ENCODE data around the gene BEX2. TPM values are rescaled to one million over a fixed set of nuclear protein-coding genes. Genes with fewer than 3 reads are reported as not detected.
"Not testable (repeated sequence)": the region's sequence is repeated elsewhere in the genome, so short reads cannot be mapped to it uniquely, and the experiment has no call there.

BEX2 gene
- total RNA-seq, 1 donor from 2014 or later = 50.4 TPM

GRCh38 chrX:103330681-103331288 lies 20.0 kb upstream of the BEX2 start:
- Mint-ChIP-seq H3K9me3 (ENCODE audit: unreplicated experiment) (no peaks in the 10 kb centered on the region), H3K4me1 (ENCODE audit: unreplicated experiment) (peaks cover 17% of the 10 kb centered on the region), H3K36me3 (ENCODE audit: low read depth, unreplicated experiment) (no peaks in the 10 kb centered on the region), H3K27me3 (ENCODE audit: unreplicated experiment) (no peaks in the 10 kb centered on the region), H3K27ac (ENCODE audit: unreplicated experiment) (peak overlapping the region; percentile 93), H3K4me3 (ENCODE audit: unreplicated experiment) (peak overlapping the region; percentile 88)
- peak; percentile 28 for DNase-seq (ENCODE audit: low spot score)
- TF ChIP-seq CTCF (IDR thresholded peaks at IDR 0.05; ENCODE audit: unreplicated experiment) = no peak

- Mint-ChIP-seq H3K9me3 (ENCODE audit: unreplicated experiment) (no peaks in the 10 kb centered on the region), H3K4me1 (ENCODE audit: unreplicated experiment) (peaks cover 17% of the 10 kb centered on the region), H3K4me3 (ENCODE audit: unreplicated experiment) (peak within 1 kb of the TSS; percentile 88), H3K27me3 (ENCODE audit: unreplicated experiment) (no peaks in the 10 kb centered on the region), H3K27ac (ENCODE audit: unreplicated experiment) (peak within 1 kb of the TSS; percentile 93), H3K36me3 (ENCODE audit: low read depth, unreplicated experiment) (no peaks in the 10 kb centered on the region)
- DNase-seq (ENCODE audit: low spot score) = no peak
- no peak for TF ChIP-seq CTCF (IDR thresholded peaks at IDR 0.05; ENCODE audit: unreplicated experiment)
Measured at GRCh38 chrX:103329991-103330390, 19.2 kb upstream of the BEX2 start, which contains the start of gene TCEAL7. TSS of gene TCEAL7 (plus strand) at chrX:103330239. CDS start at chrX:103331404, 1,165 bp downstream.

GRCh38 chrX:103311399-103311780 lies 600 bp upstream of the BEX2 start:
- Mint-ChIP-seq H3K4me1 (ENCODE audit: unreplicated experiment) (peaks cover 3% of the 10 kb centered on the region), H3K9me3 (ENCODE audit: unreplicated experiment) (no peaks in the 10 kb centered on the region), H3K4me3 (ENCODE audit: unreplicated experiment) (peak overlapping the region; percentile 92), H3K36me3 (ENCODE audit: low read depth, unreplicated experiment) (no peaks in the 10 kb centered on the region), H3K27ac (ENCODE audit: unreplicated experiment) (no peak overlapping the region), H3K27me3 (ENCODE audit: unreplicated experiment) (peaks cover 2% of the 10 kb centered on the region)
- DNase-seq (ENCODE audit: low spot score) = no peak
- no peak for TF ChIP-seq CTCF (IDR thresholded peaks at IDR 0.05; ENCODE audit: unreplicated experiment)

- H3K4me3 Mint-ChIP-seq (ENCODE audit: unreplicated experiment) = peak overlapping the region; percentile 83
- H3K27me3 Mint-ChIP-seq (ENCODE audit: unreplicated experiment) = peaks cover 2% of the 10 kb centered on the region
- peak overlapping the region; percentile 67 for H3K27ac Mint-ChIP-seq (ENCODE audit: unreplicated experiment)
- no peak for DNase-seq (ENCODE audit: low spot score)
- H3K36me3 Mint-ChIP-seq (ENCODE audit: low read depth, unreplicated experiment) = no peaks in the 10 kb centered on the region
- no peak for TF ChIP-seq CTCF (IDR thresholded peaks at IDR 0.05; ENCODE audit: unreplicated experiment)
- H3K9me3 Mint-ChIP-seq (ENCODE audit: unreplicated experiment) = no peaks in the 10 kb centered on the region
- H3K4me1 Mint-ChIP-seq (ENCODE audit: unreplicated experiment) = peaks cover 3% of the 10 kb centered on the region
Measured at GRCh38 chrX:103309860-103310554, 783 bp downstream of the BEX2 start.

GRCh38 chrX:103305666-103306065 lies 5.1 kb downstream of the BEX2 start:
- not testable (repeated sequence) for H3K36me3 Mint-ChIP-seq (ENCODE audit: low read depth, unreplicated experiment); H3K4me3 Mint-ChIP-seq (ENCODE audit: unreplicated experiment)

More at GRCh38 chrX:103305666-103306065, 5.1 kb downstream of the BEX2 start:
- DNase-seq (ENCODE audit: low spot score); H3K27me3 Mint-ChIP-seq (ENCODE audit: unreplicated experiment); H3K27ac Mint-ChIP-seq (ENCODE audit: unreplicated experiment); H3K4me1 Mint-ChIP-seq (ENCODE audit: unreplicated experiment); H3K9me3 Mint-ChIP-seq (ENCODE audit: unreplicated experiment): not testable (repeated sequence)
